Measurements from ENCODE around the gene DOCK4.

Gene DOCK4

DNA sequence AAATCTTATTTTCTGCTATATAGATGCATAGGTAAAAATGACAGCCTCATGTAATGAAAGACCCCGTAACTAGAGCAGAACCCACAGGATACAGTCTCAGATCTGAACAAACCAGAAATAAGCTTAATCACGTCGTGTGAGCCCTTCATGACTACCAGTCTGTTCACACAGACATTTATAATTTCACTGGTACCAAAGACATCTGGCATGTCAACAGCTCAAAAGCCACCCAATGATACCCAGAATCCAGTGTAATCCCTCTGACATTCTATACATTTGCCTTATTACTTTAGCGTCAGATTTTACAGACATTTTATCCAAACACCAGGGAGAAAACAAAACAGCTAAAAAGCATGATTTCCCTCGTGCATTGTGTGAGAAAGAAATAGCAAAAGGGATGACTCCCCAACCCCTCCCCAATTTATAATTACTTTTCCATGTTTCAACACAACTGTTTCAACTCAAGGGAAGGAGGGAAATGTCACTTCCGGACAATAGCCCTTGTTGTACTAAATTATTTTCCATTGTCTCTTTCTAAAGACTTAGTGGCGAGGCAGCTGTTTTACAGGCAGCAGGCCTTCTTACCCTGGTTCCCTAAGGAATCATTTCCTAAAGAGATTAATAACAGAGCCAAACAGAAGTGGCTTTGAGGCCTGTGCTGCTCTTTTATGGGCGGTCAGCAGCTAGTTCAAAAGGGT, 33.2 kb downstream of the DOCK4 start:
- no peak overlapping the region for H3K9ac ChIP-seq (ENCODE audit: low read length)
- H3K27ac ChIP-seq (ENCODE audit: low read depth, low read length) = no peak overlapping the region
- no peaks in the 10 kb centered on the region for H3K9me3 ChIP-seq (ENCODE audit: control insufficient read depth, insufficient read depth, low read depth, low read length)
- no peaks in the 10 kb centered on the region for H3K27me3 ChIP-seq (ENCODE audit: control insufficient read depth, insufficient read depth, low read length)
- H3K36me3 ChIP-seq (ENCODE audit: control insufficient read depth, insufficient read depth, low read length) = no peaks in the 10 kb centered on the region
- no peak overlapping the region for H3K4me3 ChIP-seq (ENCODE audit: low read depth, low read length)
- H3K4me1 ChIP-seq (ENCODE audit: control insufficient read depth, insufficient read depth, low read length) = peaks cover 14% of the 10 kb centered on the region

DNA sequence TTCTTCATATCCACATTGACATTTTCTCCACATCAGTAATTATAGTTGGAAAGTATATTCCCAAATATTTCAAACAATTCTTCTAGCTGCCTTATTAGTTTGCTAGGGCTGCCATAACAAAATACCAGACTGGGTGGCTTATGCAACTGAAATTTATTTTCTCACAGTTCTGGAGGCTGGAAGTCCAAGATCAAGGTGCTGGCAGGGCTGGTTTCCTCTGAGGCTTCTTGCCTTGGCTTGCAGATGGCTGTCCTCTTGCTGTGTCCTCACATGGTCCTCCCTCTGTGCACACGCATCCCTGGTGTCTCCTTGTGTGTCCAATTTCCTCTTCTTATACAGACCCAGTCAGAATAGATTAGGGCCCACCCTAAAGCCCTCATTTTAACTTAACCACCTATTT, 34.5 kb downstream of the DOCK4 start:
- Histone ChIP-seq H3K9me3 (ENCODE audit: control insufficient read depth, insufficient read depth, low read depth, low read length) (no peaks in the 10 kb centered on the region), H3K9ac (ENCODE audit: low read length) (no peak overlapping the region), H3K4me1 (ENCODE audit: control insufficient read depth, insufficient read depth, low read length) (peaks cover 5% of the 10 kb centered on the region; the same call in 1 of the 2 replicates), H3K4me3 (ENCODE audit: low read depth, low read length) (no peak overlapping the region), H3K27ac (ENCODE audit: low read depth, low read length) (no peak overlapping the region), H3K36me3 (ENCODE audit: control insufficient read depth, insufficient read depth, low read length) (no peaks in the 10 kb centered on the region), H3K27me3 (ENCODE audit: control insufficient read depth, insufficient read depth, low read length) (no peaks in the 10 kb centered on the region)

DNA sequence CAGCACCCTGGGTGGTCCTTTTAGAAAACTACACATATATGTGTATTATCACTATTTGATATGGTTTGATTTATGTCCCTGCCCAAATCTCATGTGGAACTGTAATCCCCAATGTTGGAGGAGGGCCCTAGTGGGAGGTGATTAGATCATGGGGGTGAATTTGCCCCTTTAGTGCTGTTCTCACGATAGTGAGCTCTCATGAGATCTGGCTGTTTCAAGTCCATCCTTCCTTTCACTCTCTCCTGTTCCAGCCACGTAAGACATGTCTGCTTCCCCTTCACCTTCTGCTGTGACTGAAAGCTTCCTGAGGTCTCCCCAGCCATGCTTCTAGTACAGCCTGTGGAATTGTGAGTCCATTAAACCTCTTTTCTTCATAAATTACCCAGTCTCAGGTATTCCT, 37.3 kb downstream of the DOCK4 start:
- H3K9ac ChIP-seq (ENCODE audit: low read length) = no peak overlapping the region
- H3K4me1 ChIP-seq (ENCODE audit: control insufficient read depth, insufficient read depth, low read length) = peaks cover 5% of the 10 kb centered on the region; the same call in 1 of the 2 replicates
- no peak overlapping the region for H3K4me3 ChIP-seq (ENCODE audit: low read depth, low read length)
- H3K27me3 ChIP-seq (ENCODE audit: control insufficient read depth, insufficient read depth, low read length) = no peaks in the 10 kb centered on the region
- H3K9me3 ChIP-seq (ENCODE audit: control insufficient read depth, insufficient read depth, low read depth, low read length) = no peaks in the 10 kb centered on the region
- no peak overlapping the region for H3K27ac ChIP-seq (ENCODE audit: low read depth, low read length)
- H3K36me3 ChIP-seq (ENCODE audit: control insufficient read depth, insufficient read depth, low read length) = no peaks in the 10 kb centered on the region

DNA sequence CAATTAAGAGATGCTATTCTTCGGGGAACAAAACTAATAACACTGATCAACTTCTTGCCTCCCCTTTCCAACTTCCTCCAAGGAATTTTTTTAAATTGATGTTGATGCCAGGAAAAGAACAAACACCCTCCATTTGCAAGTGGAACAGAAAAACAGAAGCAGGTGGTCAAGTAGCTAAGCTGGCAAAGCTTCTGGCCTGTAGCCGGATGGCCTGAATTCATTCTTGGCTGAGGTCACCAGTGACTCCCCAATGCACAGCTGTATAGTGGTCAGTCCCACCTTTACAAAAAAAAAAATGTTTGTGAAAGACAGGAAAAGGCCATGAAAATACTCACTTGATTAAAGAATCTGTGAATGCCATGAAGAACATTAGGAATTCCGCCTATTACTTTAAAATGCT, 39.1 kb downstream of the DOCK4 start:
- no peak overlapping the region for H3K4me3 ChIP-seq (ENCODE audit: low read depth, low read length)
- no peak overlapping the region for H3K9ac ChIP-seq (ENCODE audit: low read length)
- H3K4me1 ChIP-seq (ENCODE audit: control insufficient read depth, insufficient read depth, low read length) = peaks cover 12% of the 10 kb centered on the region
- H3K9me3 ChIP-seq (ENCODE audit: control insufficient read depth, insufficient read depth, low read depth, low read length) = no peaks in the 10 kb centered on the region
- no peaks in the 10 kb centered on the region for H3K27me3 ChIP-seq (ENCODE audit: control insufficient read depth, insufficient read depth, low read length)
- H3K36me3 ChIP-seq (ENCODE audit: control insufficient read depth, insufficient read depth, low read length) = no peaks in the 10 kb centered on the region
- no peak overlapping the region for H3K27ac ChIP-seq (ENCODE audit: low read depth, low read length)

DNA sequence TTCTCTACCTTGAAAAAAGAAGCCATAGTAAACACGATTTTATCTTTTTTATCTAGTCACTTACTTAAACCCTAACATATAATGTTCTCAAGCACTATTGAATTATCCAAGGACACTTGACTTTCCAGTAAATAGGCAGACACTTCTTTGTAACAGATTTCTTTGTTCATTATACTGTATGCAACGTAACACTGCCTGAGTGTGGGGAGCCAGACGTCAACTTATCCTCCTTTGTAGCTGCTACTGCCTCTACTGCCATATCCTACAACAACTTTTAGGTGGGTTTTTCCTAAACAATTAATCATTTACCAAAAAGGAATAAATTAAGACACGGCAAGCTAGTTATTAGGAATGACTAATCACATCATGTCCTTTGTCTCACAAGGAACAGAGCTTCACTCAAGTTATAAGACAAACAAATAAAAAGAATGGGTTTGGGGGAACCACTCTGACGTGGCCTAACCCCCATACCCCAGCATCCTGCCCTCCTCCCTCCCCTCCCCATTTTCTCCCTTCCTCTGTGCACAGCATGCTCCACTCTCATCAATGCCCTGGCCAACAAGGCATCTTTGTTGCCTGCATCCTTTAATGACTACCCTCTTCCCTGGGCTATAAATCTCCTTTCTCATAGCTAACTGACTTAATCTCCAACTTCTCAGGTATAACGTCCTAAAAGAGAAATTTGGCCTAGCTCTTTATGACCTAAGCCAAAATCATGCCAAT, 43.3 kb downstream of the DOCK4 start:
- no peaks in the 10 kb centered on the region for H3K36me3 ChIP-seq (ENCODE audit: control insufficient read depth, insufficient read depth, low read length)
- H3K27me3 ChIP-seq (ENCODE audit: control insufficient read depth, insufficient read depth, low read length) = no peaks in the 10 kb centered on the region
- no peaks in the 10 kb centered on the region for H3K9me3 ChIP-seq (ENCODE audit: control insufficient read depth, insufficient read depth, low read depth, low read length)
- H3K4me1 ChIP-seq (ENCODE audit: control insufficient read depth, insufficient read depth, low read length) = peaks cover 38% of the 10 kb centered on the region
- no peak overlapping the region for H3K9ac ChIP-seq (ENCODE audit: low read length)
- no peak overlapping the region for H3K4me3 ChIP-seq (ENCODE audit: low read depth, low read length)
- no peak overlapping the region for H3K27ac ChIP-seq (ENCODE audit: low read depth, low read length)

DNA sequence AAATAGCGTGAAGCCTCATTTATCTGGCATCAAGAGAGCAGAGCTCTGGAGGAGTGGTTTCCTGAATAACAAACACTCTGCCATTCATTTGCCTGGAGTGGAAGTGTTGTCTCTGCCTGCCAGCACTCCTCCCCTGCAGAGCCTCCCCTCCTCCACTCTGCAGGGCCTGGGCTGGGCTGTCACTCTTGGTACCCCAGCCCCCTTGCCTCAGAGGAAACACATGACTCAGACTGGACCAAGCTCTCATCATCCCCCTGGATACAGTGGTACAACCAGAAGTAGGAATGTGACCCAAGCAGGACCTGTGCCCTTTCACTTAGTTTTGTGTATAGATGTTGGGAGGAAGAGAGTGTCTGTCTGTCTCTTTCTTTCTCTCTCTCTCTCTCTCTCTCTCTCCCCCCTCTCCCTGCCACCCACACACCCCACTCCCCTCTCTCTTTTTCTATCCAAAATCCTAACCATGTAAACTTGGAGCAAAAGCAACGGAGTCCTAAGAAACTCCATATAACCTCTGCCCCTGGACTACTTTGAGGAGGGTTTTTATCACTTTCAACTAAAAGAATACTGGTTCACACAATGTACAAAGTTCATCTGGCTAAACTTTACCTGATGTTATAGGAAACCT, 43.9 kb downstream of the DOCK4 start:
- H3K4me3 ChIP-seq (ENCODE audit: low read depth, low read length) = no peak overlapping the region
- no peaks in the 10 kb centered on the region for H3K27me3 ChIP-seq (ENCODE audit: control insufficient read depth, insufficient read depth, low read length)
- peaks cover 38% of the 10 kb centered on the region for H3K4me1 ChIP-seq (ENCODE audit: control insufficient read depth, insufficient read depth, low read length)
- no peaks in the 10 kb centered on the region for H3K9me3 ChIP-seq (ENCODE audit: control insufficient read depth, insufficient read depth, low read depth, low read length)
- H3K36me3 ChIP-seq (ENCODE audit: control insufficient read depth, insufficient read depth, low read length) = no peaks in the 10 kb centered on the region
- H3K9ac ChIP-seq (ENCODE audit: low read length) = no peak overlapping the region
- H3K27ac ChIP-seq (ENCODE audit: low read depth, low read length) = no peak overlapping the region

DNA sequence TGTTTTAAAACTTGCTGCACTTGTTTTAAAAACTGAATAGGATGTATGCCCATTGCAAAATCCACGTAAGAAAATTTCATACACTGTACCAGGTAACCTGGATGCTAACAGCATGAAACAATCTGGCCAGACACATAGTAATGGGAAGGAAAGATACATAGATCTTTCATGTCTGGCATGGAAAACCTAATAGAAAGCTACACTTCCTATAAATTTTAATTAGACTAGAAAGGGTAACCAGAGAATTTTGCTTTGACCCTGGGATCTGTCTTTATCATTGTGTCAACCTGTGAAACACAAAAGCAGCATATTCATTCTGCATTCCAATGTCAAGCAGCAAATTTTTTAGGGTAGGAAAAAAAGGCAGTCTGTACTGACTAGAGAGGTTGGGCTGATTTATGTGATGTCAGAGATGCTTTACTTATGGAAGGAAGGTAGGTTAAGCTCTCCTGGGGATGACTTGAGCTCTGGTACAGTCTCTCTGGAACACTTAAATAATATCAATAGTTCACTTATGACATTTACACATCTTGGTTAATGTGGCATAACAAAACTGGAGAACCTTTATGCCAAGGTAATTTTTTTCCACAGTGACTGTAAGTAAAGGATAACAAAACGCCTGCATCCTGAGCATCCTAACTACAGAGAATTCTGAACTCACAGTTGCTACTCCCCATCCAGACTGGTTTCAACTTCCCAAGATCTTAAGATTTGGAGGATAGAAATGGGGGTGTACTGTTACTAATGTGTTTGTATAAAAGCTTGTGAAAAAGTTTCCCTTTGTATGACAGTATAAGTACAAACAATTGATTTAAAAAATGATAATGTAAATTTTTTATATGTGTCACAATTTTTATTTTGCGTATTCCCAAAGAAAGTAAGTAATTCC, 44.7 kb downstream of the DOCK4 start:
- no peak overlapping the region for H3K9ac ChIP-seq (ENCODE audit: low read length)
- no peaks in the 10 kb centered on the region for H3K9me3 ChIP-seq (ENCODE audit: control insufficient read depth, insufficient read depth, low read depth, low read length)
- H3K4me3 ChIP-seq (ENCODE audit: low read depth, low read length) = no peak overlapping the region

DNA sequence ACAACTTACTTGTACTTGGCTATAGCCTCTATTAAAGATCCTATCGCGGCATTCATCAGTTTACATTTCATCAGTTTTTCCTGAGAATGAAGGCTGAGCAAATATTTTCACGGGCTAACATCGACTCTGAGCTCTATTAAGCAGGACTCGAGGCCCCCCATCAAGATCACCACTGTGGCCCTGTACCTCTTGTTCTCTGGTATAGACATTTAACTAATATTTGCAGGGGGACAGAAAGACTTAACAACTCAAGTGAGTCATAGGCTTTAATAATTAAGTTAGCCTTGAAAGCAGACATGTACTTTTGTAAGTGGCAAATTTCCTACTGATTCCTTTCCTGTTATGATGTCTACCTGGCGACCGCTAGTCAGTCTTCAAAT, 45.4 kb downstream of the DOCK4 start:
- no peak overlapping the region for H3K27ac ChIP-seq (ENCODE audit: low read depth, low read length)
- H3K9me3 ChIP-seq (ENCODE audit: control insufficient read depth, insufficient read depth, low read depth, low read length) = no peaks in the 10 kb centered on the region
- no peak overlapping the region for H3K4me3 ChIP-seq (ENCODE audit: low read depth, low read length)
- H3K27me3 ChIP-seq (ENCODE audit: control insufficient read depth, insufficient read depth, low read length) = no peaks in the 10 kb centered on the region
- peaks cover 38% of the 10 kb centered on the region for H3K4me1 ChIP-seq (ENCODE audit: control insufficient read depth, insufficient read depth, low read length)
- no peaks in the 10 kb centered on the region for H3K36me3 ChIP-seq (ENCODE audit: control insufficient read depth, insufficient read depth, low read length)
- H3K9ac ChIP-seq (ENCODE audit: low read length) = no peak overlapping the region

More for the DNA sequence above, 44.7 kb downstream of the DOCK4 start:
- Histone ChIP-seq H3K27ac (ENCODE audit: low read depth, low read length) (no peak overlapping the region), H3K4me1 (ENCODE audit: control insufficient read depth, insufficient read depth, low read length) (peaks cover 38% of the 10 kb centered on the region), H3K36me3 (ENCODE audit: control insufficient read depth, insufficient read depth, low read length) (no peaks in the 10 kb centered on the region), H3K27me3 (ENCODE audit: control insufficient read depth, insufficient read depth, low read length) (no peaks in the 10 kb centered on the region)

DNA sequence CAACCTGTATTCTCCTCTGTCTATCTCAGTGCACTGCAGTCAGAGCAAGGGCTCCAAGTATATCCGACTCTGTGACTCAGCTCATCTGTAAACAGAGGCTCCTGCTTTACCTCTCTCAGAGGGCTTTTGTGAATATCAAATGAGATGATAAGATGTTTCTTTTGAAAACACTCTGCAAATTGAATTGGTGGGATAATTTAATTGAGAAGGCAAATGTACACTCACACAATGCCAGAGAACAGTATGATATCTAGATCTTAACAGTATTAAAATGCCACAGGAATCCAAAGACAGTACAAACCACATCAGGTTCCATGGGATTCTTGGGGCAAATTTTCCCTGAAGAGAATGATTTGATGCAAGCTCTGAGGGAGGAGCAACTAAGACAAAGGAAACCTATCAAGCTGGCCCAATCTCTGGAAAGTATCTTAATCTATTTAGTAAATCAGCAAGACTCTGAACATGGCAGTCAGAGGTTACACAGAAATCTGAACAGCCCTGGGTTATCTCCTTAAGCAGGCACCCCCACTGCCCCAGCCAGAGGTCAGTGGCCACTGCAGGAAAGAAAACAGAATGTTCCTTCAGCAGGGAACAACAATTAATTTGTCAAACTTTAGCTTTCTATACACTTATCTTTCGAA, 45.9 kb downstream of the DOCK4 start:
- Histone ChIP-seq H3K36me3 (ENCODE audit: control insufficient read depth, insufficient read depth, low read length) (no peaks in the 10 kb centered on the region), H3K9ac (ENCODE audit: low read length) (no peak overlapping the region), H3K27me3 (ENCODE audit: control insufficient read depth, insufficient read depth, low read length) (no peaks in the 10 kb centered on the region), H3K27ac (ENCODE audit: low read depth, low read length) (no peak overlapping the region), H3K4me1 (ENCODE audit: control insufficient read depth, insufficient read depth, low read length) (peaks cover 38% of the 10 kb centered on the region), H3K4me3 (ENCODE audit: low read depth, low read length) (no peak overlapping the region), H3K9me3 (ENCODE audit: control insufficient read depth, insufficient read depth, low read depth, low read length) (no peaks in the 10 kb centered on the region)

DNA sequence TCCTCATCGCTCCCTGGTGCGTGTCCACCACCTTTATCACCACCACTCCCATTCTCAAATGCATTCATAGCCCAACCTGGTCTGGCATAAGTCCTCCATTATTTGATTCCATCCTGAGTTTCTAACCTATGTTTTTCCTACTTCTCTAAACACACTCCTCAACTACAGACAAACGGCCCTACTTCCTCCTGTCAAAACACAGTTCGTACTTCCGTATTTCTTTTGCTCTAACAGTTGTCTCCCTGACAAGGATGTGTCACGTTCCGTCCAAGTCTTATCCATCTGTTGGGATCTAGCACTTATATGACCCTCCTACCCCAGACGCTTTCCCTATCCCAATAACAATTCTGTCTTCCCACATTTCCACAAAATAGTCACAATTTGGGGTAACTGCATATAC, 46.8 kb downstream of the DOCK4 start:
- Histone ChIP-seq H3K27ac (ENCODE audit: low read depth, low read length) (no peak overlapping the region), H3K9me3 (ENCODE audit: control insufficient read depth, insufficient read depth, low read depth, low read length) (no peaks in the 10 kb centered on the region), H3K4me1 (ENCODE audit: control insufficient read depth, insufficient read depth, low read length) (peaks cover 44% of the 10 kb centered on the region), H3K9ac (ENCODE audit: low read length) (no peak overlapping the region), H3K27me3 (ENCODE audit: control insufficient read depth, insufficient read depth, low read length) (no peaks in the 10 kb centered on the region), H3K36me3 (ENCODE audit: control insufficient read depth, insufficient read depth, low read length) (no peaks in the 10 kb centered on the region), H3K4me3 (ENCODE audit: low read depth, low read length) (no peak overlapping the region)
